Keratinocyte (primary cell): ENCODE results near the gene NCKAP5.

ENCODE experiments used
- EZH2 ChIP-seq: IDR thresholded peaks from one replicate; pipeline ENCODE4 v1.6.1; 2012; ENCODE audit warnings: inconsistent platforms, mild to moderate bottlenecking, low read length, moderate library complexity
- TF ChIP-seq, protein P1 (sequence below), 3 experiments: IDR thresholded peaks in 1 of 3; conservative IDR thresholded peaks in 1 of 3; optimal IDR thresholded peaks in 1 of 3; 2 replicates in 2 of 3; 3 replicates in 1 of 3; pipeline versions ENCODE3 to v1.5.1; 2011; ENCODE audit warnings: low read length in 3 of 3, mild to moderate bottlenecking in 3 of 3, moderate library complexity in 2 of 3, control low read depth in 1 of 3, inconsistent platforms in 1 of 3; ENCODE audit not compliant: insufficient read depth in 2 of 3; ENCODE audit errors: extremely low read depth in 1 of 3

DNA sequence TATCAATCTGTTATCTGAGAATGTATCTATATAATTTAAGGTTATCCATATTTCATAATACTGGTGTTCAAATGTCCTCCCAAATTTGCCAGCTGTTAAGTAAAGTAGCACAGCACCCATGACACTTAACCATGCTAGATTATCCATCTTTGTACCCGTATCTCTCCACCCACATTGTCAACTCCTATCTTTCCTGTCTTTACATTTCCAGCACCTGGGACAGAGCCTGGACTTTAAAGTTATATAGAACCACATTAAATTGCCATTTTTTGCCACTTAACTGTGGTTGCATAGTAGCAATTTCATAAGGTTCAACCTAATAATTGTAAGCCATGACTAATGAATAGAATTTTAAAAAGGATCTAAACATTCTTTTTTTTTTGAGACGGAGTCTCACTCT lies 226.7 kb downstream of the NCKAP5 start:
- no peak for TF ChIP-seq EZH2
- TF ChIP-seq, protein P1, sequence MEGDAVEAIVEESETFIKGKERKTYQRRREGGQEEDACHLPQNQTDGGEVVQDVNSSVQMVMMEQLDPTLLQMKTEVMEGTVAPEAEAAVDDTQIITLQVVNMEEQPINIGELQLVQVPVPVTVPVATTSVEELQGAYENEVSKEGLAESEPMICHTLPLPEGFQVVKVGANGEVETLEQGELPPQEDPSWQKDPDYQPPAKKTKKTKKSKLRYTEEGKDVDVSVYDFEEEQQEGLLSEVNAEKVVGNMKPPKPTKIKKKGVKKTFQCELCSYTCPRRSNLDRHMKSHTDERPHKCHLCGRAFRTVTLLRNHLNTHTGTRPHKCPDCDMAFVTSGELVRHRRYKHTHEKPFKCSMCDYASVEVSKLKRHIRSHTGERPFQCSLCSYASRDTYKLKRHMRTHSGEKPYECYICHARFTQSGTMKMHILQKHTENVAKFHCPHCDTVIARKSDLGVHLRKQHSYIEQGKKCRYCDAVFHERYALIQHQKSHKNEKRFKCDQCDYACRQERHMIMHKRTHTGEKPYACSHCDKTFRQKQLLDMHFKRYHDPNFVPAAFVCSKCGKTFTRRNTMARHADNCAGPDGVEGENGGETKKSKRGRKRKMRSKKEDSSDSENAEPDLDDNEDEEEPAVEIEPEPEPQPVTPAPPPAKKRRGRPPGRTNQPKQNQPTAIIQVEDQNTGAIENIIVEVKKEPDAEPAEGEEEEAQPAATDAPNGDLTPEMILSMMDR (optimal IDR thresholded peaks at IDR 0.05 in 1 of 3, IDR thresholded peaks at IDR 0.05 in 1 of 3, conservative IDR thresholded peaks at IDR 0.05 in 1 of 3; ENCODE audit: extremely low read depth in 1 of 3, insufficient read depth in 2 of 3, low read length in 3 of 3), result no peak
